ENCODE measurements around the gene SLC41A1. TPM values are rescaled to one million over a fixed set of nuclear protein-coding genes. Genes with fewer than 3 reads are reported as not detected.
A peak's percentile ranks its signal among the peaks of the same experiment; 100 is the strongest.

Gene SLC41A1
- total and polyA plus RNA-seq, 2 experiments from 2014 or later, result 11.8 to 30.0 TPM

DNA sequence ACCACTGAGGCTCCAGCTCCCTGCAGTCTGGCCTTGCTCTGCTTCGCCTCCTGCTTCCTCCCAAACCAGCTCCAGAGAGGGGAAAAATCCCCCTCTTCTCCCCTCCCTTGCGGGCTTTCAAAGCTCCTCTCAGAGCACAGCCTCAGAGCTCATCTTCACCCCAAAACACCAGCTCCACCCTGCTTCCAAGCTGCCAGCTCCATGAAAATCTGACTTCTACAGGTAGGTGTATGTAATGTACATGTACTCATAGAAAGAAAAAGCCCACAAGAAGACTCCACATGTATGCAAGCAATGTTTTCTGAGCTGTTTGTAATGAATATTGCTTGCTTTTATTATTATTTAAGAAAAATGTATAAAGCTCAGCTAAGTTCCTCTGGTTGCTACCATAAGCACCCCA, 8.4 kb downstream of the SLC41A1 start (continued):
- TF ChIP-seq, protein P1, sequence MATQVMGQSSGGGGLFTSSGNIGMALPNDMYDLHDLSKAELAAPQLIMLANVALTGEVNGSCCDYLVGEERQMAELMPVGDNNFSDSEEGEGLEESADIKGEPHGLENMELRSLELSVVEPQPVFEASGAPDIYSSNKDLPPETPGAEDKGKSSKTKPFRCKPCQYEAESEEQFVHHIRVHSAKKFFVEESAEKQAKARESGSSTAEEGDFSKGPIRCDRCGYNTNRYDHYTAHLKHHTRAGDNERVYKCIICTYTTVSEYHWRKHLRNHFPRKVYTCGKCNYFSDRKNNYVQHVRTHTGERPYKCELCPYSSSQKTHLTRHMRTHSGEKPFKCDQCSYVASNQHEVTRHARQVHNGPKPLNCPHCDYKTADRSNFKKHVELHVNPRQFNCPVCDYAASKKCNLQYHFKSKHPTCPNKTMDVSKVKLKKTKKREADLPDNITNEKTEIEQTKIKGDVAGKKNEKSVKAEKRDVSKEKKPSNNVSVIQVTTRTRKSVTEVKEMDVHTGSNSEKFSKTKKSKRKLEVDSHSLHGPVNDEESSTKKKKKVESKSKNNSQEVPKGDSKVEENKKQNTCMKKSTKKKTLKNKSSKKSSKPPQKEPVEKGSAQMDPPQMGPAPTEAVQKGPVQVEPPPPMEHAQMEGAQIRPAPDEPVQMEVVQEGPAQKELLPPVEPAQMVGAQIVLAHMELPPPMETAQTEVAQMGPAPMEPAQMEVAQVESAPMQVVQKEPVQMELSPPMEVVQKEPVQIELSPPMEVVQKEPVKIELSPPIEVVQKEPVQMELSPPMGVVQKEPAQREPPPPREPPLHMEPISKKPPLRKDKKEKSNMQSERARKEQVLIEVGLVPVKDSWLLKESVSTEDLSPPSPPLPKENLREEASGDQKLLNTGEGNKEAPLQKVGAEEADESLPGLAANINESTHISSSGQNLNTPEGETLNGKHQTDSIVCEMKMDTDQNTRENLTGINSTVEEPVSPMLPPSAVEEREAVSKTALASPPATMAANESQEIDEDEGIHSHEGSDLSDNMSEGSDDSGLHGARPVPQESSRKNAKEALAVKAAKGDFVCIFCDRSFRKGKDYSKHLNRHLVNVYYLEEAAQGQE (IDR thresholded peaks at IDR 0.05; ENCODE audit: unreplicated experiment), result no peak
- TF ChIP-seq STAT1 (IDR thresholded peaks at IDR 0.05; ENCODE audit: unreplicated experiment), result no peak

GRCh38 chr1:205803986-205804385, 9.0 kb downstream of the SLC41A1 start:
- no peak overlapping the region for H3K27ac Mint-ChIP-seq
- Histone ChIP-seq H3K27me3 (ENCODE audit: insufficient read depth) (no peaks in the 10 kb centered on the region), H4K20me1 (replicated peaks; ENCODE audit: insufficient read depth) (peaks cover 12% of the 10 kb centered on the region), H3F3A (replicated peaks; ENCODE audit: low read depth) (no peaks in the 10 kb centered on the region), H3K36me3 (ENCODE audit: insufficient read depth) (no peaks in the 10 kb centered on the region; the same call in 1 of the 2 replicates), H3K27ac (ENCODE audit: low read depth) (no peak overlapping the region), H3K9me2 (ENCODE audit: insufficient read depth) (no peaks in the 10 kb centered on the region), H3K4me1 (ENCODE audit: insufficient read depth) (no peaks in the 10 kb centered on the region), H3K79me2 (replicated peaks; ENCODE audit: insufficient read depth) (peaks cover 51% of the 10 kb centered on the region), H3K4me3 (no peak overlapping the region), H3K4me2 (no peak overlapping the region), H2AFZ (no peak overlapping the region)
- no peak overlapping the region for H3K4me3 Mint-ChIP-seq
- ATAC-seq (peak; percentile 25), DNase-seq (ENCODE audit: low spot score) (no peak)
- H3K27me3 Mint-ChIP-seq (ENCODE audit: insufficient read depth, low read depth, poor library complexity), result peaks cover 3% of the 10 kb centered on the region
- H3K9me3 Mint-ChIP-seq, result no peaks in the 10 kb centered on the region
- H3K36me3 Mint-ChIP-seq (ENCODE audit: low read depth), result peaks cover 16% of the 10 kb centered on the region
- peaks cover 10% of the 10 kb centered on the region for H3K4me1 Mint-ChIP-seq
- no peak for TF ChIP-seq ETS1 (IDR thresholded peaks at IDR 0.05)
- TF ChIP-seq NANOG (IDR thresholded peaks at IDR 0.05; ENCODE audit: borderline replicate concordance), result no peak
- no peak for TF ChIP-seq CTCF (conservative IDR thresholded peaks at IDR 0.05; ENCODE audit: low read depth in 2 of 2)
- TF ChIP-seq ZNF114 (CRISPR knock-in tag; IDR thresholded peaks at IDR 0.05), result no peak
- TF ChIP-seq EZH2phosphoT487 (IDR thresholded peaks at IDR 0.05; ENCODE audit: unreplicated experiment), result no peak
- no peak for TF ChIP-seq ZNF331 (CRISPR knock-in tag; IDR thresholded peaks at IDR 0.05; ENCODE audit: low read depth)
- no peak for TF ChIP-seq POLR2AphosphoS5 (IDR thresholded peaks at IDR 0.05; ENCODE audit: low read depth)
- TF ChIP-seq, protein P2, sequence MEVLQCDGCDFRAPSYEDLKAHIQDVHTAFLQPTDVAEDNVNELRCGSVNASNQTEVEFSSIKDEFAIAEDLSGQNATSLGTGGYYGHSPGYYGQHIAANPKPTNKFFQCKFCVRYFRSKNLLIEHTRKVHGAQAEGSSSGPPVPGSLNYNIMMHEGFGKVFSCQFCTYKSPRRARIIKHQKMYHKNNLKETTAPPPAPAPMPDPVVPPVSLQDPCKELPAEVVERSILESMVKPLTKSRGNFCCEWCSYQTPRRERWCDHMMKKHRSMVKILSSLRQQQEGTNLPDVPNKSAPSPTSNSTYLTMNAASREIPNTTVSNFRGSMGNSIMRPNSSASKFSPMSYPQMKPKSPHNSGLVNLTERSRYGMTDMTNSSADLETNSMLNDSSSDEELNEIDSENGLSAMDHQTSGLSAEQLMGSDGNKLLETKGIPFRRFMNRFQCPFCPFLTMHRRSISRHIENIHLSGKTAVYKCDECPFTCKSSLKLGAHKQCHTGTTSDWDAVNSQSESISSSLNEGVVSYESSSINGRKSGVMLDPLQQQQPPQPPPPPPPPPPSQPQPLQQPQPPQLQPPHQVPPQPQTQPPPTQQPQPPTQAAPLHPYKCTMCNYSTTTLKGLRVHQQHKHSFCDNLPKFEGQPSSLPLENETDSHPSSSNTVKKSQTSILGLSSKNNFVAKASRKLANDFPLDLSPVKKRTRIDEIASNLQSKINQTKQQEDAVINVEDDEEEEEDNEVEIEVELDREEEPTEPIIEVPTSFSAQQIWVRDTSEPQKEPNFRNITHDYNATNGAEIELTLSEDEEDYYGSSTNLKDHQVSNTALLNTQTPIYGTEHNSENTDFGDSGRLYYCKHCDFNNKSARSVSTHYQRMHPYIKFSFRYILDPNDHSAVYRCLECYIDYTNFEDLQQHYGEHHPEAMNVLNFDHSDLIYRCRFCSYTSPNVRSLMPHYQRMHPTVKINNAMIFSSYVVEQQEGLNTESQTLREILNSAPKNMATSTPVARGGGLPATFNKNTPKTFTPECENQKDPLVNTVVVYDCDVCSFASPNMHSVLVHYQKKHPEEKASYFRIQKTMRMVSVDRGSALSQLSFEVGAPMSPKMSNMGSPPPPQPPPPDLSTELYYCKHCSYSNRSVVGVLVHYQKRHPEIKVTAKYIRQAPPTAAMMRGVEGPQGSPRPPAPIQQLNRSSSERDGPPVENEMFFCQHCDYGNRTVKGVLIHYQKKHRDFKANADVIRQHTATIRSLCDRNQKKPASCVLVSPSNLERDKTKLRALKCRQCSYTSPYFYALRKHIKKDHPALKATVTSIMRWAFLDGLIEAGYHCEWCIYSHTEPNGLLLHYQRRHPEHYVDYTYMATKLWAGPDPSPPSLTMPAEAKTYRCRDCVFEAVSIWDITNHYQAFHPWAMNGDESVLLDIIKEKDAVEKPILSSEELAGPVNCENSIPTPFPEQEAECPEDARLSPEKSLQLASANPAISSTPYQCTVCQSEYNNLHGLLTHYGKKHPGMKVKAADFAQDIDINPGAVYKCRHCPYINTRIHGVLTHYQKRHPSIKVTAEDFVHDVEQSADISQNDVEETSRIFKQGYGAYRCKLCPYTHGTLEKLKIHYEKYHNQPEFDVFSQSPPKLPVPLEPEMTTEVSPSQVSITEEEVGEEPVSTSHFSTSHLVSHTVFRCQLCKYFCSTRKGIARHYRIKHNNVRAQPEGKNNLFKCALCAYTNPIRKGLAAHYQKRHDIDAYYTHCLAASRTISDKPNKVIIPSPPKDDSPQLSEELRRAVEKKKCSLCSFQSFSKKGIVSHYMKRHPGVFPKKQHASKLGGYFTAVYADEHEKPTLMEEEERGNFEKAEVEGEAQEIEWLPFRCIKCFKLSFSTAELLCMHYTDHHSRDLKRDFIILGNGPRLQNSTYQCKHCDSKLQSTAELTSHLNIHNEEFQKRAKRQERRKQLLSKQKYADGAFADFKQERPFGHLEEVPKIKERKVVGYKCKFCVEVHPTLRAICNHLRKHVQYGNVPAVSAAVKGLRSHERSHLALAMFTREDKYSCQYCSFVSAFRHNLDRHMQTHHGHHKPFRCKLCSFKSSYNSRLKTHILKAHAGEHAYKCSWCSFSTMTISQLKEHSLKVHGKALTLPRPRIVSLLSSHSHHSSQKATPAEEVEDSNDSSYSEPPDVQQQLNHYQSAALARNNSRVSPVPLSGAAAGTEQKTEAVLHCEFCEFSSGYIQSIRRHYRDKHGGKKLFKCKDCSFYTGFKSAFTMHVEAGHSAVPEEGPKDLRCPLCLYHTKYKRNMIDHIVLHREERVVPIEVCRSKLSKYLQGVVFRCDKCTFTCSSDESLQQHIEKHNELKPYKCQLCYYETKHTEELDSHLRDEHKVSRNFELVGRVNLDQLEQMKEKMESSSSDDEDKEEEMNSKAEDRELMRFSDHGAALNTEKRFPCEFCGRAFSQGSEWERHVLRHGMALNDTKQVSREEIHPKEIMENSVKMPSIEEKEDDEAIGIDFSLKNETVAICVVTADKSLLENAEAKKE (CRISPR knock-in tag; IDR thresholded peaks at IDR 0.05), result no peak
- no peak for TF ChIP-seq JUNB (IDR thresholded peaks at IDR 0.05; ENCODE audit: unreplicated experiment)
- TF ChIP-seq CREB1 (CRISPR knock-in tag; IDR thresholded peaks at IDR 0.05; ENCODE audit: low read depth), result no peak
